ENCODE data around the gene DHRS2.

- TF ChIP-seq, protein P1, sequence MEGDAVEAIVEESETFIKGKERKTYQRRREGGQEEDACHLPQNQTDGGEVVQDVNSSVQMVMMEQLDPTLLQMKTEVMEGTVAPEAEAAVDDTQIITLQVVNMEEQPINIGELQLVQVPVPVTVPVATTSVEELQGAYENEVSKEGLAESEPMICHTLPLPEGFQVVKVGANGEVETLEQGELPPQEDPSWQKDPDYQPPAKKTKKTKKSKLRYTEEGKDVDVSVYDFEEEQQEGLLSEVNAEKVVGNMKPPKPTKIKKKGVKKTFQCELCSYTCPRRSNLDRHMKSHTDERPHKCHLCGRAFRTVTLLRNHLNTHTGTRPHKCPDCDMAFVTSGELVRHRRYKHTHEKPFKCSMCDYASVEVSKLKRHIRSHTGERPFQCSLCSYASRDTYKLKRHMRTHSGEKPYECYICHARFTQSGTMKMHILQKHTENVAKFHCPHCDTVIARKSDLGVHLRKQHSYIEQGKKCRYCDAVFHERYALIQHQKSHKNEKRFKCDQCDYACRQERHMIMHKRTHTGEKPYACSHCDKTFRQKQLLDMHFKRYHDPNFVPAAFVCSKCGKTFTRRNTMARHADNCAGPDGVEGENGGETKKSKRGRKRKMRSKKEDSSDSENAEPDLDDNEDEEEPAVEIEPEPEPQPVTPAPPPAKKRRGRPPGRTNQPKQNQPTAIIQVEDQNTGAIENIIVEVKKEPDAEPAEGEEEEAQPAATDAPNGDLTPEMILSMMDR (conservative IDR thresholded peaks at IDR 0.05; ENCODE audit: low read depth, low read length) = no peak
- TF ChIP-seq EZH2 (IDR thresholded peaks at IDR 0.05; ENCODE audit: borderline replicate concordance, low read depth, low read length, poor library complexity, severe bottlenecking) = no peak
Measured at GRCh38 chr14:23604675-23605170, 31.4 kb upstream of the DHRS2 start.

All from A673 (cell line).